Natural killer cell (primary cell): ENCODE measurements around the gene DBNDD1. TPM values are rescaled to one million over a fixed set of nuclear protein-coding genes. Genes with fewer than 3 reads are reported as not detected.

Experiments
- ATAC-seq, 3 donors: fragments of 150-1000 bp in 2 of 3; fragments of 200-7000 bp in 1 of 3; cut with Tn5 transposase; 1 replicate in 1 of 3; 2 replicates in 2 of 3; pipeline ENCODE4 v1.10.0; 2021; ENCODE audit warnings: mild to moderate bottlenecking in 2 of 3, moderate library complexity in 2 of 3
- DNase-seq, 2 donors: peaks; one replicate each; pipeline versions ENCODE4 v3.0.0 to v3.0.0-alpha.2; 2013 to 2021; ENCODE audit warnings: mixed read lengths in 1 of 2
- H3K27ac ChIP-seq: one replicate; pipeline ENCODE4 v1.5.1; 2013; ENCODE audit warnings: mild to moderate bottlenecking, low read length
- H3K27me3 ChIP-seq: one replicate; pipeline ENCODE4 v1.6.1; 2013; ENCODE audit warnings: low read length; ENCODE audit not compliant: control insufficient read depth, insufficient read depth
- H3K36me3 ChIP-seq: one replicate; pipeline ENCODE4 v1.6.1; 2013; ENCODE audit warnings: low read length; ENCODE audit not compliant: control insufficient read depth, insufficient read depth
- H3K4me1 ChIP-seq: one replicate; pipeline ENCODE4 v1.6.1; 2013; ENCODE audit warnings: low read length; ENCODE audit not compliant: control insufficient read depth, insufficient read depth
- H3K4me3 ChIP-seq: one replicate; pipeline ENCODE4 v1.5.1; 2013; ENCODE audit warnings: low read length
- H3K9me3 ChIP-seq: one replicate; pipeline ENCODE4 v1.6.1; 2013; ENCODE audit warnings: low read length; ENCODE audit not compliant: control insufficient read depth, insufficient read depth
- H3K27ac Mint-ChIP-seq, 2 donors: one replicate each; pipeline ENCODE4 v1.8.0; 2022; ENCODE audit warnings: mild to moderate bottlenecking in 2 of 2, mixed read lengths in 2 of 2, moderate library complexity in 1 of 2
- H3K27me3 Mint-ChIP-seq, 2 donors: one replicate each; pipeline ENCODE4 v1.8.0; 2022; ENCODE audit warnings: low read depth in 2 of 2, mixed read lengths in 2 of 2
- H3K36me3 Mint-ChIP-seq: one replicate; pipeline ENCODE4 v1.8.0; 2022; ENCODE audit warnings: mixed read lengths
- H3K4me1 Mint-ChIP-seq, 2 donors: one replicate each; pipeline ENCODE4 v1.8.0; 2022; ENCODE audit warnings: mixed read lengths in 2 of 2
- H3K4me3 Mint-ChIP-seq: one replicate; pipeline ENCODE4 v1.8.0; 2022; ENCODE audit warnings: mild to moderate bottlenecking, moderate library complexity, mixed read lengths
- H3K9me3 Mint-ChIP-seq, 2 donors: one replicate each; pipeline ENCODE4 v1.8.0; 2022; ENCODE audit warnings: mixed read lengths in 2 of 2
- WGBS: methylation state at CpG from one replicate; pipeline ENCODE4 v1.1.7; 2013; ENCODE audit warnings: missing lambda C conversion rate; ENCODE audit not compliant: insufficient coverage; 5-methylcytosine and 5-hydroxymethylcytosine counted together
- intact Hi-C: fragments of 100-400 bp; cut with micrococcal nuclease; formaldehyde crosslinking; loops from one replicate; pipeline ENCODE4 v1.14.2; 2022
- total RNA-seq, 4 donors: library from RNA; stranded (reverse); fragments of 120-200 nt in 1 of 4; gene quantifications; one replicate each; pipeline versions ENCODE4 v1.2.3 to v1.2.4, GENCODE V29; 2013 to 2022
- TF ChIP-seq, protein P1 (sequence below): fragments of 200-600 bp; IDR thresholded peaks from one replicate; pipeline ENCODE4 v1.8.0; 2022; ENCODE audit warnings: antibody characterized with exemption

DBNDD1 gene
- total RNA-seq, 3 donors from 2014 or later (not counting 1 experiment from before 2014, with no cell fraction given), result 0.20 TPM; not detected in 2

DNA sequence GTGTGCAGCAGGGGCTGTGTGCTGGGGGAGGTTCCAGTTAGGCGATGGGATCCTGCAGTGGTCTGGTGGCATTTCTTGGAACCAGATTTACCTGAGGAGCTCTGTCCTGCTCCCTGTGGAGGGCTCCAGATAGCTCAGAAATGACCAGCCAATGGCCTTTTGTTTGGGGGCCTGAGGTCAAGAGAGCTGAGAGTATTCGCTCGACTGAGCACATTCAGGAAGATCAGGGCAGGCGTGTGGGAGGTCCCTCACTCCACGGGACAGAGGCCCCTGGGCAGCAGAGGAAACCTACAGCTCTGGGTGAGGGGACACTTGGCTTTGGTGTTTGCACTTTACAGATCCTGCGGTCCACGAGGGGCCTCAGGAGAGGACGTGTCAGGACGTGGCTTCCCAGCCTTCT, 52.5 kb downstream of the DBNDD1 start:
- Mint-ChIP-seq H3K27ac (no peak overlapping the region), H3K4me1 (peaks cover 1 to 7% of the 10 kb centered on the region in 2 donors), H3K27me3 (no peaks in the 10 kb centered on the region), H3K36me3 (no peaks in the 10 kb centered on the region), H3K4me3 (no peak overlapping the region), H3K9me3 (no peaks in the 10 kb centered on the region)
- H3K4me3 ChIP-seq, result no peak overlapping the region
- TF ChIP-seq, protein P1, sequence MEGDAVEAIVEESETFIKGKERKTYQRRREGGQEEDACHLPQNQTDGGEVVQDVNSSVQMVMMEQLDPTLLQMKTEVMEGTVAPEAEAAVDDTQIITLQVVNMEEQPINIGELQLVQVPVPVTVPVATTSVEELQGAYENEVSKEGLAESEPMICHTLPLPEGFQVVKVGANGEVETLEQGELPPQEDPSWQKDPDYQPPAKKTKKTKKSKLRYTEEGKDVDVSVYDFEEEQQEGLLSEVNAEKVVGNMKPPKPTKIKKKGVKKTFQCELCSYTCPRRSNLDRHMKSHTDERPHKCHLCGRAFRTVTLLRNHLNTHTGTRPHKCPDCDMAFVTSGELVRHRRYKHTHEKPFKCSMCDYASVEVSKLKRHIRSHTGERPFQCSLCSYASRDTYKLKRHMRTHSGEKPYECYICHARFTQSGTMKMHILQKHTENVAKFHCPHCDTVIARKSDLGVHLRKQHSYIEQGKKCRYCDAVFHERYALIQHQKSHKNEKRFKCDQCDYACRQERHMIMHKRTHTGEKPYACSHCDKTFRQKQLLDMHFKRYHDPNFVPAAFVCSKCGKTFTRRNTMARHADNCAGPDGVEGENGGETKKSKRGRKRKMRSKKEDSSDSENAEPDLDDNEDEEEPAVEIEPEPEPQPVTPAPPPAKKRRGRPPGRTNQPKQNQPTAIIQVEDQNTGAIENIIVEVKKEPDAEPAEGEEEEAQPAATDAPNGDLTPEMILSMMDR, result no peak
- no peak for ATAC-seq
- no peaks in the 10 kb centered on the region for H3K9me3 ChIP-seq
- WGBS, result 94% methylated on average over 9 of the region's 9 CpGs
- no peak for DNase-seq
- H3K27me3 ChIP-seq, result no peaks in the 10 kb centered on the region
- intact Hi-C loops, result no loop called here
- H3K36me3 ChIP-seq, result no peaks in the 10 kb centered on the region
- H3K4me1 ChIP-seq, result peaks cover 8% of the 10 kb centered on the region
- H3K27ac ChIP-seq, result no peak overlapping the region

DNA sequence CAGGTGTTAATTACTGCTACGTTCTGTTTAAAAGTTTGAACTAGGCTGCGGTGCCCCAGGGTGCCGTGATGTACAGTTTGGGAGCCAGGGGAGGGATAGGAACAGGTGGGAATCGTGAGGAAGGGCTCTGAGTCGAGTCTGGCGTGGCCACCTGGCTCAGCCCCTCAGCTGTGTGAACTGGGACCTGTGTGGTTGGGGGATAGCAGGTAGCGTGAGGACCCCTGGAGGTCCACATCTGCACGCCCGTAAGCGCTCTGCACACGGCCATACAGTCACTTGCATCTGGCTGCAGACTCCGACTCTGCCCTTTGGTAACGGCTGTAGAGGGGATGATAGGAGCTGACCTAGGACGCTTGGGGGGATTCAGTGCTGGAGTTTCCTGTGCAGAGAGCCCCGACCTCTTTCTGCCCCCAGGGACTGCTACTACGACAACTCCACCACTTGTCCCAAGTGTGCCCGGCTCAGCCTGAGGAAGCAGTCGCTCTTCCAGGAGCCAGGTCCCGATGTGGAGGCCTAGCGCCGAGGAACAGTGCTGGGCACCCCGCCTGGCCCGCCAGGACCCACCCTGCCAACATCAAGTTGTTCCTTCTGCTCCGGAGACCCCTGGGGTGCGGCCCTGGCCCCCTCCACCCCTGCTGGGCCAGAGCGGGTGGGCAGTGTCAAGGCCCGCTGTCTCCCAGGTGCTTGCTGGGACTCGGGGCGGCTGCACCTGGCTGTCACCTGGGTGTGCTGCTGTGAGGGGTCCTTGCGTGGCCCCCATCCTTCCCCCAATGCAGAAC, 53.6 kb downstream of the DBNDD1 start:
- H3K4me1 ChIP-seq, result no peaks in the 10 kb centered on the region
- Mint-ChIP-seq H3K4me1 (no peaks in the 10 kb centered on the region), H3K27ac (no peak overlapping the region), H3K4me3 (no peak overlapping the region), H3K9me3 (no peaks in the 10 kb centered on the region), H3K27me3 (no peaks in the 10 kb centered on the region), H3K36me3 (no peaks in the 10 kb centered on the region)
- 93% methylated on average over 30 of the region's 30 CpGs for WGBS
- DNase-seq, result no peak
- intact Hi-C loops, result no loop called here
- TF ChIP-seq, protein P1, result no peak
- H3K27me3 ChIP-seq, result no peaks in the 10 kb centered on the region
- ATAC-seq, result no peak
- H3K9me3 ChIP-seq, result no peaks in the 10 kb centered on the region
- H3K36me3 ChIP-seq, result peaks cover 2% of the 10 kb centered on the region
- no peak overlapping the region for H3K27ac ChIP-seq
- no peak overlapping the region for H3K4me3 ChIP-seq

DNA sequence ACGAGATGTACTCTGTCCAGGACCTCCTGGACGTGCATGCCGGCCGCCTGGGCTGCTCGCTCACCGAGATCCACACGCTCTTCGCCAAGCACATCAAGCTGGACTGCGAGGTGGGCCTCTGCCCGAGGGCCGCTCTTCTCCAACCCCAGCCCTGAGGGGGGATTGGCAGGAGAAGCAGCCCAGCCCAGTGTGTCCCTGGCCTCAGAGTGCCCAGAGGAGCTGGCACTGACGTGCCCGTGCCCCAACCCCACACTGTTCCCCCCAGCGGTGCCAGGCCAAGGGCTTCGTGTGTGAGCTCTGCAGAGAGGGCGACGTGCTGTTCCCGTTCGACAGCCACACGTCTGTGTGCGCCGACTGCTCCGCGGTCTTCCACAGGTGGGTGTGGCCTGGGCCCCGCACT, 55.1 kb downstream of the DBNDD1 start:
- DNase-seq (no peak), ATAC-seq (no peak)
- no peak overlapping the region for H3K27ac ChIP-seq
- no peaks in the 10 kb centered on the region for H3K4me1 ChIP-seq
- H3K9me3 Mint-ChIP-seq, result no peaks in the 10 kb centered on the region
- H3K4me1 Mint-ChIP-seq, result peaks cover 0 to 8% of the 10 kb centered on the region in 2 donors
- peaks cover 2% of the 10 kb centered on the region for H3K36me3 ChIP-seq
- H3K27me3 ChIP-seq, result no peaks in the 10 kb centered on the region
- 96% methylated on average over 25 of the region's 25 CpGs for WGBS
- H3K27ac Mint-ChIP-seq, result no peak overlapping the region
- H3K4me3 Mint-ChIP-seq, result no peak overlapping the region
- no peak overlapping the region for H3K4me3 ChIP-seq
- H3K27me3 Mint-ChIP-seq, result no peaks in the 10 kb centered on the region
- intact Hi-C loops, result no loop called here
- TF ChIP-seq, protein P1, result no peak
- H3K9me3 ChIP-seq, result no peaks in the 10 kb centered on the region
- H3K36me3 Mint-ChIP-seq, result peaks cover 4% of the 10 kb centered on the region
